ENCODE results near the gene SP100.
"Not testable (repeated sequence)": the region's sequence is repeated elsewhere in the genome, so short reads cannot be mapped to it uniquely, and the experiment has no call there.

SP100 gene

DNA sequence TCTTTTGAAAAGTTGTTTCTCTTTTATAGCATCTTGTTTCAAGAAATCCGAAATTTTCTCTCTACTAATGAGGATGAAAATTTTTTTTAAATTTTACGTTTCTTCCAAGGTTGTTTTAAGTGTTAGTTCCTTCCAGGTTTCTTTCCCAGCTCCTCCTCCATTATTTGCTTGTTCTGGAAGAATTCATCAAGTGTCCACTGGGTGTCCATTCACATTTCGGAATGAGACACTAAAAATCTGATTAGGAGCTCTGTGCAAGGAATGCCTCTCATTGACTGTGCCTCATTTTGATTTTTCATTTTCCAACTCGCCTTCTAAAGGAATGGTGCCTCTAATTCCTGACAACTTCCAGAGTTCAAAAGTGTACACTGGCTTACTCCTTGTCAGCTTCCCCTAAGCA lies 6.1 kb downstream of the SP100 start:
- Histone ChIP-seq H3K27ac (ENCODE audit: low read length) (no peak overlapping the region), H3K4me1 (ENCODE audit: control insufficient read depth, low read depth, low read length) (no peaks in the 10 kb centered on the region), H3K36me3 (ENCODE audit: control insufficient read depth, low read depth, low read length) (no peaks in the 10 kb centered on the region), H3K4me3 (ENCODE audit: low read length) (no peak overlapping the region), H3K9ac (ENCODE audit: low read length) (no peak overlapping the region), H3K9me3 (ENCODE audit: control insufficient read depth, low read depth, low read length) (no peaks in the 10 kb centered on the region), H3K27me3 (ENCODE audit: control insufficient read depth, insufficient read depth, low read length) (no peaks in the 10 kb centered on the region)

DNA sequence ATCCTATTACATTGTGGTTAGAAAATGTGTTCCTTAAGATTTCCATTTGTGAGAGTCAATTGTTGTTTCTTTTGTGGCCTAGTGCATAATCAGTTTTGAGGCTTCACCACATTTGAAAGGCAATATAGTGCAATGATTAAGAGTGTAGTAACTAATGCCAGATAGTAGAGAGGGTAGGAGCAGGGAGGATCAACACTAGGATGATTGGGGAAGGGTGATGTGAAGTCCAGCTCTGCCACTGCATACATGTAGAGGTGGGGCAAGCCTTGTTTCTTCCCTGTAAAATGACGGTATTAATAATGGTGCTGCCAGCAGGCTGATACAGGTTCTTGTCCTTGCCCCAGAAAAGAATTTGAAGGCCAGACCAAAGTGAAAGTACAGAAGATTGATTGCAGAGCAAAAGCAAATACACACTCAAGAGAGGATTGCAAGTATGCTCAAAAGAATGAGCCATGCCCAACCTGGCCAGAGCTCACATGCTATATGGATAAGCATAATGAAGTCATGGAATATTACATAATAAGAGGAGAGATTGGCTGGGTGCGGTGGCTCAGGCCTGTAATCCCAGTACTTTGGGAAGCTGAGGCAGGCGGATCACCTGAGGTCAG lies 8.0 kb downstream of the SP100 start:
- Histone ChIP-seq H3K4me1 (ENCODE audit: control insufficient read depth, low read depth, low read length) (no peaks in the 10 kb centered on the region), H3K27me3 (ENCODE audit: control insufficient read depth, insufficient read depth, low read length) (no peaks in the 10 kb centered on the region), H3K27ac (ENCODE audit: low read length) (no peak overlapping the region), H3K9me3 (ENCODE audit: control insufficient read depth, low read depth, low read length) (no peaks in the 10 kb centered on the region), H3K4me3 (ENCODE audit: low read length) (no peak overlapping the region), H3K36me3 (ENCODE audit: control insufficient read depth, low read depth, low read length) (no peaks in the 10 kb centered on the region), H3K9ac (ENCODE audit: low read length) (no peak overlapping the region)

DNA sequence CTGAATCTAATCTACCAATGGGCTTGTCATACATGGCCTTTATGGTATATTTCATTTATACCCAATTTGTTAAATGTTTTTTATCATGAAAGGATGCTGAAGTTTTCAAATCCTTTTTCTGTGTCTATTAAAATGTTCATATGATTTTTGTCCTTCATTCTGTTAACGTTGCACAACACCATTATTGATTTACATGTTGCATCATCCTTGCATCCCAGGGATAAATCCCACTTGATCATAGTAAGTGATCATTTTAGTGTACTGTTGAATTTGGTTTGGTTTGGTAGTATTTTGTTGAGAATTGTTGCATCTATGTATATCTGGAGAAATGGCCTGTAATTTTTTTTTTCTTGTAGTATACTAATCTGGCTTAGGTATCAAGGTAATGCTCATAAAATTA lies 9.4 kb downstream of the SP100 start:
- Histone ChIP-seq H3K4me3 (ENCODE audit: low read length) (no peak overlapping the region), H3K9ac (ENCODE audit: low read length) (no peak overlapping the region), H3K27me3 (ENCODE audit: control insufficient read depth, insufficient read depth, low read length) (no peaks in the 10 kb centered on the region), H3K9me3 (ENCODE audit: control insufficient read depth, low read depth, low read length) (no peaks in the 10 kb centered on the region), H3K27ac (ENCODE audit: low read length) (no peak overlapping the region), H3K4me1 (ENCODE audit: control insufficient read depth, low read depth, low read length) (no peaks in the 10 kb centered on the region), H3K36me3 (ENCODE audit: control insufficient read depth, low read depth, low read length) (no peaks in the 10 kb centered on the region)

DNA sequence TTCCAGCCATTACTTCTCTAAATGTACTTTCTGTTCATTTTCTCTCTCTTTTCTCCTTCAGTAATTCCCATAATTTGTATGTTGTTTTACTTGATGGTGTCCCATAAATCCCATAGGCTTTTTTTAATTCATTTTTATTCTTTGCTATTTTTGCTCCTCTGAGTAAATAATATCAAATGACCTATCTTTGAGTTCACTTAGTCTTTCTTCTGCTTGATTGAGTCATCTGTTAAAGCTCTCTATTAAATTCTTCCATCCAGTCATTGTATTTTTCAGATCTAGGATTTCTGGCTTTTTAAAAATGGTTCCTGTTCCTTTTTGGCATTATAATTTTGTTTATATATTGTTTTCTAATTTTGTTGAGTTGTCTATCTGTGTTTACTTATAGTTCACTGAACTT lies 13.5 kb downstream of the SP100 start:
- no peak overlapping the region for H3K4me3 ChIP-seq (ENCODE audit: low read length)
- H3K27me3 ChIP-seq (ENCODE audit: control insufficient read depth, insufficient read depth, low read length), result no peaks in the 10 kb centered on the region
- H3K27ac ChIP-seq (ENCODE audit: low read length), result no peak overlapping the region
- H3K36me3 ChIP-seq (ENCODE audit: control insufficient read depth, low read depth, low read length), result no peaks in the 10 kb centered on the region
- no peaks in the 10 kb centered on the region for H3K9me3 ChIP-seq (ENCODE audit: control insufficient read depth, low read depth, low read length)
- no peaks in the 10 kb centered on the region for H3K4me1 ChIP-seq (ENCODE audit: control insufficient read depth, low read depth, low read length)
- no peak overlapping the region for H3K9ac ChIP-seq (ENCODE audit: low read length)

DNA sequence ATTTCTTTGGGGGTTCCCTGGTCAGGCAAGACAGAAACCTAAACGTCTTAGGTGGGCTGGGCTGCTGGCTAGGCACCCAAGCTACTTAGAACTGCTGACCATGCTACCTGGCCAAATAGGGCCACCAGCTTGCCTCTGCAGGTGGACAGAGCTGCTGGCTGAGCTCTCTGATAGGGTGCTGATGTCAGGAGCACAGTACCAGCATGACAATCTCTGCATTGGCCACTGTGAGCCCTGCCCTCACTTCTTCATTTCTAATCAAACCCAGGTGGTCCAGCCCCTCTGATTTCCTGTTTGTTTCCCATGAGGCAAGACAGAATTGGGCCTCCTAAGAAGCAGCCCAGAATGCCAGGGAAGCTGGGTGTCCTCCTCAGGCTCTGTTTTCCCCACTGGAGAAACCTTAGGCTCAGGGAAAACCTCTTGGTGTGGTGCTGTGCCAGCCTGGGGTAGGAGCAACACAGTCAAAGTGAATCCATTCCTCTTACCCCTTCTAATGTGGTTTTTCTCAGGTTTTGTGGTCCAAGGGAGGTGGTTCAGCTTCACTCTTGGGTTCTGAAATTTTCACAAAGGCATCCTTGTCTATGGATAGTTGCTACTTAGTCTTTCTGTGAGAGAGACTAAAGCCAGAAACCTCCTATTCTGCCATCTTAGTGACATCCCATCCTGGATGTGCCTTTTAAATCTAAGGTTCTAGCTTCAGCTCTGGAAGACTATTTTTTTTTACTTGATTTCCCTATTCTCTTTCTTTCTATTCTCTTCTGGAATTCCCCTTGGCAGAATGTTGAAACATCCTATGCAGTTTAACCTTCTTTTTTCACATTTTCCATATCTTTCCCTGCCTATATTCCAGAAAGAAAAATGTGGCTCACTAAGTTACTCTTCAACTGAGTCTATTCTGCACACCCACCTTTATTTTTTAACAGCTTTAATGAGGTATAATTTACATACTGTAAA lies 15.2 kb downstream of the SP100 start:
- no peak overlapping the region for H3K27ac ChIP-seq (ENCODE audit: low read length)

DNA sequence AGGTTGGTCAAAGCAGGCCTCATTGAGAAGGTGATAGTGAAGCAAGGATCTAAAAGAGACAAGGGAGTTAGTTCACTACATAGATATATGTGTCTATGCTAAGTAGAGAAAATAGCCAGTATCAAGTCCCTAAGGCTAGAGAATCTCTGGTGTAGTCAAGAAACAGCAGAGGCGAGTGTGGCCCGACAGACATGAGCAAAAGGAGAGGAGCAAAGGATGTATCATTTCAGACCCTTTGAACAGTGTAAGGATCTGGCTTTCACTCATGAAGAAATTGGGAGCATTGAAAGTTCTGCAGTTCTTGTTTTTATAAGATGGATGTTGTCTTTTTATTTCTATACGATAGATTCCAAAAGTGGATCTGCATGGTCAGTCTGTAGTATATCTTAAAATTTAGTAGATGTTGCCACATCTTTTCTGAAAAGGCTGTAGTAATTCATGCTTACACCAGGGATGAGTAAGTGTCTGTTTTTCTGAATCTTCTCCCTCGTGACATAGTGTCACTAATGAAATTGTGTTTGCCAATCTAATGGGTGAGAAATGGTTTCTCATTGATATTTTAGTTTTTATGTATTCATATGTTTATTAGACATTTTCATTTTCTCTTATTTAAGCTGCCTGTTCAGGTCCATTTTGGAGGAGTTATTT lies 18.8 kb downstream of the SP100 start:
- Histone ChIP-seq H3K9me3 (ENCODE audit: control insufficient read depth, low read depth, low read length) (no peaks in the 10 kb centered on the region), H3K27me3 (ENCODE audit: control insufficient read depth, insufficient read depth, low read length) (no peaks in the 10 kb centered on the region), H3K4me1 (ENCODE audit: control insufficient read depth, low read depth, low read length) (no peaks in the 10 kb centered on the region), H3K9ac (ENCODE audit: low read length) (no peak overlapping the region), H3K36me3 (ENCODE audit: control insufficient read depth, low read depth, low read length) (no peaks in the 10 kb centered on the region), H3K27ac (ENCODE audit: low read length) (no peak overlapping the region), H3K4me3 (ENCODE audit: low read length) (no peak overlapping the region)

More for the DNA sequence above, 15.2 kb downstream of the SP100 start:
- Histone ChIP-seq H3K9ac (ENCODE audit: low read length) (no peak overlapping the region), H3K36me3 (ENCODE audit: control insufficient read depth, low read depth, low read length) (no peaks in the 10 kb centered on the region), H3K4me1 (ENCODE audit: control insufficient read depth, low read depth, low read length) (no peaks in the 10 kb centered on the region), H3K4me3 (ENCODE audit: low read length) (no peak overlapping the region), H3K27me3 (ENCODE audit: control insufficient read depth, insufficient read depth, low read length) (no peaks in the 10 kb centered on the region), H3K9me3 (ENCODE audit: control insufficient read depth, low read depth, low read length) (no peaks in the 10 kb centered on the region)

DNA sequence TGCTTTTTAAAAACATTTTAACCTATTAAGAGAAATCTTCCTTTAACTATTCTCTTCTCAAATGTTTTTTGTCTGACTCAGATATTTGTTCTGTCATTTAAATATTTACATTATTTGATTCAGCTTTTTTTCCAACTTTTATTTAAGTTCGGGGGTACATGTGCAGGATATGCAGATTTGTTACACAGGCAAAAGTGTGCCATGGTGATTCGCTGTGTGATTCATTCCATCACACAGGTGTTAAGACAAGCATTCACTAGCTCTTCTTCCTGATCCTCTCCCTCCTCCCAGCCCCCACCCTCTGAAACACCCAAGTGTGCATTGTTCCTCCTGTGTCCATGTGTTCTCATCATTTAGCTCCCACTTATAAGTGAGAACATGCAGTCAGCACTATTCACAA lies 19.4 kb downstream of the SP100 start:
- H3K9ac ChIP-seq (ENCODE audit: low read length), result no peak overlapping the region
- no peaks in the 10 kb centered on the region for H3K4me1 ChIP-seq (ENCODE audit: control insufficient read depth, low read depth, low read length)
- no peak overlapping the region for H3K4me3 ChIP-seq (ENCODE audit: low read length)
- no peaks in the 10 kb centered on the region for H3K27me3 ChIP-seq (ENCODE audit: control insufficient read depth, insufficient read depth, low read length)
- no peak overlapping the region for H3K27ac ChIP-seq (ENCODE audit: low read length)
- H3K36me3 ChIP-seq (ENCODE audit: control insufficient read depth, low read depth, low read length), result no peaks in the 10 kb centered on the region
- no peaks in the 10 kb centered on the region for H3K9me3 ChIP-seq (ENCODE audit: control insufficient read depth, low read depth, low read length)

DNA sequence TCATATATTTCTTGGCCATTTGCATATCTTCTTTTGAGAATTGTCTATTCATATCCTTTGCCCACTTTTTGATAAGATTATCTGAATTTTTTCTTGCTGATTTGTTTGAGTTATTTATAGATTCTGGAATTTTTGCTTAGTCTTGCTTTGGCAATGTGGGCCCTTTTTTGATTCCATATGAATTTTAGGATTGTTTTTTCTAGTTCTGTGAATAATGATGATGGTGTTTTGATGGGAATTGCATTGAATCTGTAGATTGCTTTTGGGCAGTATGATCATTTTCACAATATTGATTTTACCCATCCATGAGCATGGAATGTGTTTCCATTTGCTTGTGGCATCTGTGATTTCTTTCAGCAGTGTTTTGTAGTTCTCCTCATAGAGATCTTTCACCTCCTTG lies 23.1 kb downstream of the SP100 start:
- H3K36me3 ChIP-seq (ENCODE audit: control insufficient read depth, low read depth, low read length); H3K9ac ChIP-seq (ENCODE audit: low read length); H3K27me3 ChIP-seq (ENCODE audit: control insufficient read depth, insufficient read depth, low read length); H3K27ac ChIP-seq (ENCODE audit: low read length); H3K4me1 ChIP-seq (ENCODE audit: control insufficient read depth, low read depth, low read length); H3K4me3 ChIP-seq (ENCODE audit: low read length); H3K9me3 ChIP-seq (ENCODE audit: control insufficient read depth, low read depth, low read length): not testable (repeated sequence)

DNA sequence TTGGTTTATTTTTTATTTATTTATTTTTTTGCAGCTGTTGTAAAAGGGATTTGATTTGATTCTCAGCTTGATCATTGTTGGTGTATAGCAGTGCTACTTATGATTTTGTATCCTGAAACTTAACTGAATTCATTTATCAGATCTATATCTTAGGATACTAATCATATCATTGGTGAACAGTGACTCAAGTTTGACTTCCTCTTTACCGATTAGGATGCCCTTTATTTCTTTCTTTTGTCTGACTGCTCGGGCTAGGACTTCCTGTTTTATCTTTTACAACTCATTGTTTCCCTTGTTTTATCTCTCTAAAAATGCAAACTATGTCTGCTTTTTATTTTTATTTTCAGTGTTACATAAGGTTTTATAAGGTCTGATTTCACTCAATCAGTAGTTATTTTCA lies 23.6 kb downstream of the SP100 start:
- H3K27ac ChIP-seq (ENCODE audit: low read length), result no peak overlapping the region

DNA sequence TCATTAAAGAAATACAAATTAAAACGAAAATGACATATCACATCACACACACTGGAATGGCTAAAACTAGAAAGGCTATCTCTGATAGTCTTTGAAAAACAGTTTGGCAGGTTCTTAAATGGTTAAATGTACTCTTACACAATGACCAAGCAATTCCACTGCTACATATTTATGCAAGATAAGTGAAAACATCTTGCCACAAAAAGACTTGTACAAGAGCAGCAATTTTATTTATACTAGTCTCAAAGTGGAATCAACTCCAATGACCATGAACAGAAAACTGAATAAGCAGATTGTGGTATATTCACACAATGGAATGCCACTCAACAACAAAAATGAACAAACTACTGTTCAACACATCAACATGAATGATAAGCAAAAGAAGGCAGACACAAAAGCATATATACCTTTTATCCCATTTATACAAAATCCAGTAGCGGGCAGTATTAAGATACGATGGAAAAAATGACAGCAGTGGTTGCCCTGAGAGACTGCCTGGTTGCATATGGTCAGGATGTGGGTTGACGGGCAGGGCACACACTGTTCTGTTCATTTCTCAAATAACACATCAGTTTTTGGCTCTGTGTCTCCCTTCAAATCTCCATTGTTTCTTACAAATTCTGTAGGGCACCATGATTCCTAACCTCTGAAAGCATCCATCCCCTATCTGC lies 25.4 kb downstream of the SP100 start:
- Histone ChIP-seq H3K27me3 (ENCODE audit: control insufficient read depth, insufficient read depth, low read length) (no peaks in the 10 kb centered on the region), H3K9ac (ENCODE audit: low read length) (no peak overlapping the region), H3K9me3 (ENCODE audit: control insufficient read depth, low read depth, low read length) (no peaks in the 10 kb centered on the region), H3K4me3 (ENCODE audit: low read length) (no peak overlapping the region), H3K4me1 (ENCODE audit: control insufficient read depth, low read depth, low read length) (no peaks in the 10 kb centered on the region), H3K36me3 (ENCODE audit: control insufficient read depth, low read depth, low read length) (no peaks in the 10 kb centered on the region), H3K27ac (ENCODE audit: low read length) (no peak overlapping the region)

More for the DNA sequence above, 23.6 kb downstream of the SP100 start:
- no peak overlapping the region for H3K9ac ChIP-seq (ENCODE audit: low read length)
- H3K4me3 ChIP-seq (ENCODE audit: low read length), result no peak overlapping the region
- H3K27me3 ChIP-seq (ENCODE audit: control insufficient read depth, insufficient read depth, low read length), result no peaks in the 10 kb centered on the region
- H3K9me3 ChIP-seq (ENCODE audit: control insufficient read depth, low read depth, low read length), result no peaks in the 10 kb centered on the region
- H3K36me3 ChIP-seq (ENCODE audit: control insufficient read depth, low read depth, low read length), result no peaks in the 10 kb centered on the region
- no peaks in the 10 kb centered on the region for H3K4me1 ChIP-seq (ENCODE audit: control insufficient read depth, low read depth, low read length)

DNA sequence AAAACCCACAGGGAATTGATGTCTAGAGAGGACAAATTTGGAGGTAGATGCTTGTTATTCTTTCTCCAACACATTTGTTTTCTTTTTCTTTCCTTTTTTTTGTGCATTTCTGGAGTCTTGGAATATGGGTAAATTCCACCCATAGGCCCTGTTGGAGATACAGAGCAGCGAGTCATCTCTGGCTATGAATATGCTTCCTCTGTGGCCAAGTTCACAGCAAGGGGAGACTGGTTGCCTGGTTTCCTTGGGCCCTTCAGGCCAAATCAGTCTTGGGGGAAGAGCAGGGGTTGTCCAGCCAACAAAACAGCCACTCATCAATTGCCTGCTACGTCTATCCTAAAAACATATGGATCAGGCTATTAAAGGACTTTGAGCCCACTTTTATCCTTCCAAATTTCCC lies 27.5 kb downstream of the SP100 start:
- Histone ChIP-seq H3K9ac (ENCODE audit: low read length) (no peak overlapping the region), H3K4me1 (ENCODE audit: control insufficient read depth, low read depth, low read length) (peaks cover 4% of the 10 kb centered on the region), H3K36me3 (ENCODE audit: control insufficient read depth, low read depth, low read length) (no peaks in the 10 kb centered on the region), H3K27ac (ENCODE audit: low read length) (no peak overlapping the region), H3K4me3 (ENCODE audit: low read length) (no peak overlapping the region), H3K27me3 (ENCODE audit: control insufficient read depth, insufficient read depth, low read length) (no peaks in the 10 kb centered on the region), H3K9me3 (ENCODE audit: control insufficient read depth, low read depth, low read length) (no peaks in the 10 kb centered on the region)
